ENCODE results near the gene SLC12A3.

The SLC12A3 gene

GRCh38 chr16:56930486-56931270 lies 65.7 kb downstream of the SLC12A3 start:
- no peak for ATAC-seq
- no peak for TF ChIP-seq CREB5 (CRISPR knock-in tag; IDR thresholded peaks at IDR 0.05; ENCODE audit: low read depth)

- TF ChIP-seq ARNTL (CRISPR knock-in tag; IDR thresholded peaks at IDR 0.05; ENCODE audit: borderline replicate concordance, low read depth) (no peak), ZNF8 (CRISPR knock-in tag; IDR thresholded peaks at IDR 0.05) (no peak), CSDC2 (CRISPR knock-in tag; IDR thresholded peaks at IDR 0.05) (0 out of 2 replicates have a peak, but pooled peaks have one; percentile 66), CREB5 (CRISPR knock-in tag; IDR thresholded peaks at IDR 0.05; ENCODE audit: low read depth) (no peak), BACH2 (CRISPR knock-in tag; IDR thresholded peaks at IDR 0.05; ENCODE audit: borderline replicate concordance) (no peak), SNAI2 (CRISPR knock-in tag; IDR thresholded peaks at IDR 0.05) (0 out of 2 replicates have a peak, but pooled peaks have one; percentile 52)
- ATAC-seq = no peak
Measured at GRCh38 chr16:56931271-56931891, 66.4 kb downstream of the SLC12A3 start.

- ATAC-seq = peak; percentile 97
- TF ChIP-seq ARNTL (CRISPR knock-in tag; IDR thresholded peaks at IDR 0.05; ENCODE audit: borderline replicate concordance, low read depth) = no peak
- 0 out of 2 replicates have a peak, but pooled peaks have one; percentile 50 for TF ChIP-seq GLIS3 (CRISPR knock-in tag; IDR thresholded peaks at IDR 0.05)
- no peak for TF ChIP-seq ZNF565 (CRISPR knock-in tag; conservative IDR thresholded peaks at IDR 0.05; ENCODE audit: low read depth)
- TF ChIP-seq ZC3H10 (CRISPR knock-in tag; IDR thresholded peaks at IDR 0.05) = no peak
Measured at GRCh38 chr16:56931892-56932720, 67.1 kb downstream of the SLC12A3 start, which contains the start of gene HERPUD1. Gene HERPUD1, plus strand, starts transcription at chr16:56932142. Its CDS starts 103 bp downstream, at chr16:56932245.

DNA sequence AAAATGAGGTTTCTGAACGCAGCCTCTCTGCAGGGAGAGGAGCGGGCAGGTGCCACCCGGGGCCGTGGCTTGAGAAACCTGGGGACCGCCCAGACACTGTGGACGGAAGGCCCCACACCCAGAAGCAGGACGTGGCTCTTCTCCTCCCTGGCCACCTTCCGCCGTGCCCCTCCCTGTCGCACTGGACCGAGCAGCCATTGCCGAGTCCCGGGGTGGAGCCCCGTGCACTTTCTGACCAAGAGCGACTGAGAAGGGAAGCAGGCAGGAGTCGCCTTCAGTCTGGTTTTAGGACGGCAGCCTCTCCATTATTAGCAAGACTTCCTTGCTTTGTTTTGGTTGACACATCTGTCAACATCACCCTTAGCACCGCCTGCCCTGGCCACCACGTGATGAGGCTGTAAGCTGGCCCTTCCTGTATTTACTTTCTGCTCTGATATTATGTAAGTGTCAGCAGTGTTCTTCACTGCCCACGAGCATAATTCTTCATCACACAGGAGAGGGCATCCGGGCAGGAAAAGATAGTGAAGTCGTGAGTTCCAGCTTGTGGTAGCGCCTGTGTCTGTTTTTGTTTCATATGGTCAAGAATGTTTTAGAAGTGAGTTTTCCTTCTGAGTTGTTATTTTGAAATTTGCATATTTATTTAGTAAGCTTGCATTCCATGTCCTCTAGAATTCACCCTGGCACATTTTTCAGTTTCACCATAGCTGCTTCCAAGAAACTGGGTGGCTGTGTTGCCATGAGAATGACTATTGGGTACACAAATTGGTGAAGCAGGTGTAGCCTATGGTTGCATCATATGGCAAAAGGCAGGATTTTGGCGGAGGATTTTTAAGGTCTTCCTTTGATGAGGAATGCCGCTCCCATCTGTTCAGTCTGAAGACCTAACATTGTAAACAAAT lies 68.0 kb downstream of the SLC12A3 start:
- ATAC-seq = peak; percentile 67
- TF ChIP-seq OSR1 (CRISPR knock-in tag; IDR thresholded peaks at IDR 0.05) = no peak
- no peak for TF ChIP-seq BACH2 (CRISPR knock-in tag; IDR thresholded peaks at IDR 0.05; ENCODE audit: borderline replicate concordance)
- TF ChIP-seq ZNF565 (CRISPR knock-in tag; conservative IDR thresholded peaks at IDR 0.05; ENCODE audit: low read depth) = no peak
- TF ChIP-seq TSHZ2 (CRISPR knock-in tag; IDR thresholded peaks at IDR 0.05) = no peak
- no peak for TF ChIP-seq CREB5 (CRISPR knock-in tag; IDR thresholded peaks at IDR 0.05; ENCODE audit: low read depth)
- TF ChIP-seq ZFP30 (CRISPR knock-in tag; IDR thresholded peaks at IDR 0.05) = no peak
- no peak for TF ChIP-seq ARNTL (CRISPR knock-in tag; IDR thresholded peaks at IDR 0.05; ENCODE audit: borderline replicate concordance, low read depth)
- TF ChIP-seq ZC3H10 (CRISPR knock-in tag; IDR thresholded peaks at IDR 0.05) = no peak
- no peak for TF ChIP-seq TCF4 (CRISPR knock-in tag; IDR thresholded peaks at IDR 0.05; ENCODE audit: borderline replicate concordance)
- TF ChIP-seq ZNF8 (CRISPR knock-in tag; IDR thresholded peaks at IDR 0.05) = no peak
- no peak for TF ChIP-seq TOX (CRISPR knock-in tag; IDR thresholded peaks at IDR 0.05; ENCODE audit: borderline replicate concordance)
- TF ChIP-seq RARB (CRISPR knock-in tag; IDR thresholded peaks at IDR 0.05) = no peak
- TF ChIP-seq GLIS3 (CRISPR knock-in tag; IDR thresholded peaks at IDR 0.05) = no peak
- no peak for TF ChIP-seq PATZ1 (CRISPR knock-in tag; IDR thresholded peaks at IDR 0.05; ENCODE audit: borderline replicate concordance)
- TF ChIP-seq PPARA (CRISPR knock-in tag; IDR thresholded peaks at IDR 0.05; ENCODE audit: borderline replicate concordance) = no peak
- TF ChIP-seq ZNF70 (CRISPR knock-in tag; IDR thresholded peaks at IDR 0.05) = no peak
- no peak for TF ChIP-seq ESRRG (CRISPR knock-in tag; IDR thresholded peaks at IDR 0.05)
- TF ChIP-seq ZFP3 (CRISPR knock-in tag; IDR thresholded peaks at IDR 0.05) = no peak
- no peak for TF ChIP-seq CSDC2 (CRISPR knock-in tag; IDR thresholded peaks at IDR 0.05)

Measured in SK-N-SH treated with all-trans-retinoic acid at 6 μM for 48 hours (cell line).